ENCODE results near the gene PHYH. TPM values are rescaled to one million over a fixed set of nuclear protein-coding genes. Genes with fewer than 3 reads are reported as not detected.

The PHYH gene
- polyA plus RNA-seq, 3 donors = 5.5 to 19.6 (median 19.5) TPM

DNA sequence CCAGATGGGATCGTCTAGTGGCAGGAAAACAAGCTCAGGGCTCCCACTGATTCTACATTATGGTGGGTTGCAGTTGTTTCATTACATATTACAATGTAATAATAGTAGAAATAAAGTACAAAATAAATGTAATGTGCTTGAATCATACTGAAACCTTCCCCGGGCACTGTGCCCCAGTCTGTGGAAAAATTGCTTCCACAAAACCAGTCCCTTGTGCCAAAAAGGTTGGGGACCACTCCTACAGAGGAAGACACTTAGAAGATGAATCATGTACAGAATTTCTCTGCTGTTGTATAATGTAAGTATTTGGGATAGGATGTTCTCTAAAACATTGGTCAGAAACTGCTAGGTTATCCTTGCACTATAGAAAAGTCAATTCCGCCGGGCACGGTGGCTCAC, 11.3 kb upstream of the PHYH start:
- 100% methylated on average over 2 of the region's 5 CpGs for WGBS (ENCODE audit: insufficient coverage)
- no peaks in the 10 kb centered on the region for H3K36me3 Mint-ChIP-seq
- Histone ChIP-seq H3K4me2 (replicated peaks; ENCODE audit: extremely low read depth, low read length, poor library complexity, severe bottlenecking) (no peak overlapping the region), H3K79me2 (ENCODE audit: insufficient read depth, low read length) (no peaks in the 10 kb centered on the region), H3K4me3 (replicated peaks in 1 of 3; ENCODE audit: low read depth in 2 of 3, low read length in 3 of 3) (no peak overlapping the region), H3K36me3 (replicated peaks in 1 of 2; ENCODE audit: control insufficient read depth in 1 of 2, insufficient read depth in 2 of 2, low read length in 2 of 2) (no peaks in the 10 kb centered on the region), H3K9ac (ENCODE audit: insufficient read depth, low read length, poor library complexity, severe bottlenecking) (no peak overlapping the region), H3K9me3 (replicated peaks in 1 of 2; ENCODE audit: control insufficient read depth in 1 of 2, insufficient read depth in 1 of 2, low read length in 2 of 2) (no peaks in the 10 kb centered on the region), H3K27ac (ENCODE audit: low read depth in 1 of 2, low read length in 2 of 2) (no peak overlapping the region), H2AFZ (ENCODE audit: insufficient read depth, low read depth, low read length, poor library complexity, severe bottlenecking) (no peak overlapping the region), H4K20me1 (ENCODE audit: insufficient read depth, low read length) (no peaks in the 10 kb centered on the region), H3K27me3 (ENCODE audit: control insufficient read depth in 2 of 2, insufficient read depth in 2 of 2, low read length in 2 of 2) (no peaks in the 10 kb centered on the region), H3K4me1 (ENCODE audit: control insufficient read depth in 1 of 2, insufficient read depth in 2 of 2, low read length in 2 of 2) (no peaks in the 10 kb centered on the region)
- H3K27ac Mint-ChIP-seq = no peak overlapping the region
- DNase-seq = no peak
- H3K4me1 Mint-ChIP-seq = no peaks in the 10 kb centered on the region
- intact Hi-C loops (cut with micrococcal nuclease) = no loop called here
- H3K27me3 Mint-ChIP-seq (ENCODE audit: low read depth in 3 of 3) = peaks cover 0 to 2% (median 0%) of the 10 kb centered on the region in 3 donors
- TF ChIP-seq, protein P1, sequence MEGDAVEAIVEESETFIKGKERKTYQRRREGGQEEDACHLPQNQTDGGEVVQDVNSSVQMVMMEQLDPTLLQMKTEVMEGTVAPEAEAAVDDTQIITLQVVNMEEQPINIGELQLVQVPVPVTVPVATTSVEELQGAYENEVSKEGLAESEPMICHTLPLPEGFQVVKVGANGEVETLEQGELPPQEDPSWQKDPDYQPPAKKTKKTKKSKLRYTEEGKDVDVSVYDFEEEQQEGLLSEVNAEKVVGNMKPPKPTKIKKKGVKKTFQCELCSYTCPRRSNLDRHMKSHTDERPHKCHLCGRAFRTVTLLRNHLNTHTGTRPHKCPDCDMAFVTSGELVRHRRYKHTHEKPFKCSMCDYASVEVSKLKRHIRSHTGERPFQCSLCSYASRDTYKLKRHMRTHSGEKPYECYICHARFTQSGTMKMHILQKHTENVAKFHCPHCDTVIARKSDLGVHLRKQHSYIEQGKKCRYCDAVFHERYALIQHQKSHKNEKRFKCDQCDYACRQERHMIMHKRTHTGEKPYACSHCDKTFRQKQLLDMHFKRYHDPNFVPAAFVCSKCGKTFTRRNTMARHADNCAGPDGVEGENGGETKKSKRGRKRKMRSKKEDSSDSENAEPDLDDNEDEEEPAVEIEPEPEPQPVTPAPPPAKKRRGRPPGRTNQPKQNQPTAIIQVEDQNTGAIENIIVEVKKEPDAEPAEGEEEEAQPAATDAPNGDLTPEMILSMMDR (IDR thresholded peaks at IDR 0.05) = no peak
- H3K4me3 Mint-ChIP-seq = no peak overlapping the region
- H3K9me3 Mint-ChIP-seq = no peaks in the 10 kb centered on the region

DNA sequence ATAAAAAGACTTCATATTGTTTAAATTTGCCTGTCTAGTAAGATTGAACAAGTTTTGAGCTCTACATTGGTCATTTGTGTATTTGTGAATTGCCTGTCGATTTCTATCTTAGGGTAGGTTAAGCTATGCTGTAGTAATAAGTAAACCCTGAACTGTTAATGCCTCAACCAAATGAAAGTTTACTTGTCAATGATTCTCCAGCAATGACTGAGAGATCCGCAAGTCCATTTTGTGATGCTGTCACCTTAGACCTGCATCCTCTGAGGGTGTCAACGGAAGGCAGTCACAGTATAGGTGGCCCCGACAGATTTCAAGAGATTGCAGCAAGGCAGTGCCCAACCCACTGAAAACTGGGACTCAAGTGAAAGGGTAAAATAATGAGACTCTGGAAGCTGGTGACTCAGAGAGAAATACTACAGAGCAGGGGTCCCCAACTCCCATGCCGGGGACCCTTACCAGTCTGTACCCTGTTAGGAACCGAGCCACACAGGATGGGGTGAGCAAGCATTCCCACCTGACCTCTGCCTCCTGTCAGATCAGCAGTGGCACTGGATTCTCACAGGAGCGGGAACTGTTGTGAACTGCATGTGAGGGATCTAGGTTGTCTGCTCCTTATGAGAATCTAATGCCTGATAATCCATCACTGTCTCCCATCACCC, 10.8 kb upstream of the PHYH start:
- Histone ChIP-seq H3K4me3 (replicated peaks in 1 of 3; ENCODE audit: low read depth in 2 of 3, low read length in 3 of 3) (no peak overlapping the region), H3K4me2 (replicated peaks; ENCODE audit: extremely low read depth, low read length, poor library complexity, severe bottlenecking) (no peak overlapping the region), H3K36me3 (replicated peaks in 1 of 2; ENCODE audit: control insufficient read depth in 1 of 2, insufficient read depth in 2 of 2, low read length in 2 of 2) (no peaks in the 10 kb centered on the region), H2AFZ (ENCODE audit: insufficient read depth, low read depth, low read length, poor library complexity, severe bottlenecking) (no peak overlapping the region), H3K79me2 (ENCODE audit: insufficient read depth, low read length) (no peaks in the 10 kb centered on the region), H3K27ac (ENCODE audit: low read depth in 1 of 2, low read length in 2 of 2) (no peak overlapping the region), H3K27me3 (ENCODE audit: control insufficient read depth in 2 of 2, insufficient read depth in 2 of 2, low read length in 2 of 2) (no peaks in the 10 kb centered on the region), H3K9me3 (replicated peaks in 1 of 2; ENCODE audit: control insufficient read depth in 1 of 2, insufficient read depth in 1 of 2, low read length in 2 of 2) (no peaks in the 10 kb centered on the region), H4K20me1 (ENCODE audit: insufficient read depth, low read length) (no peaks in the 10 kb centered on the region), H3K9ac (ENCODE audit: insufficient read depth, low read length, poor library complexity, severe bottlenecking) (no peak overlapping the region), H3K4me1 (ENCODE audit: control insufficient read depth in 1 of 2, insufficient read depth in 2 of 2, low read length in 2 of 2) (no peaks in the 10 kb centered on the region)
- peaks cover 0 to 2% (median 0%) of the 10 kb centered on the region in 3 donors for H3K27me3 Mint-ChIP-seq (ENCODE audit: low read depth in 3 of 3)
- no peak overlapping the region for H3K4me3 Mint-ChIP-seq
- intact Hi-C loops (cut with micrococcal nuclease) = no loop called here
- 100% methylated on average over 5 of the region's 7 CpGs for WGBS (ENCODE audit: insufficient coverage)
- H3K9me3 Mint-ChIP-seq = no peaks in the 10 kb centered on the region
- H3K36me3 Mint-ChIP-seq = no peaks in the 10 kb centered on the region
- DNase-seq = no peak
- H3K27ac Mint-ChIP-seq = no peak overlapping the region
- no peaks in the 10 kb centered on the region for H3K4me1 Mint-ChIP-seq
- TF ChIP-seq, protein P1 (IDR thresholded peaks at IDR 0.05) = no peak

All from CD14-positive monocyte (primary cell).